ENCODE data around the gene MEIOSIN.
"Not testable (repeated sequence)": the region's sequence is repeated elsewhere in the genome, so short reads cannot be mapped to it uniquely, and the experiment has no call there.

Gene MEIOSIN

DNA sequence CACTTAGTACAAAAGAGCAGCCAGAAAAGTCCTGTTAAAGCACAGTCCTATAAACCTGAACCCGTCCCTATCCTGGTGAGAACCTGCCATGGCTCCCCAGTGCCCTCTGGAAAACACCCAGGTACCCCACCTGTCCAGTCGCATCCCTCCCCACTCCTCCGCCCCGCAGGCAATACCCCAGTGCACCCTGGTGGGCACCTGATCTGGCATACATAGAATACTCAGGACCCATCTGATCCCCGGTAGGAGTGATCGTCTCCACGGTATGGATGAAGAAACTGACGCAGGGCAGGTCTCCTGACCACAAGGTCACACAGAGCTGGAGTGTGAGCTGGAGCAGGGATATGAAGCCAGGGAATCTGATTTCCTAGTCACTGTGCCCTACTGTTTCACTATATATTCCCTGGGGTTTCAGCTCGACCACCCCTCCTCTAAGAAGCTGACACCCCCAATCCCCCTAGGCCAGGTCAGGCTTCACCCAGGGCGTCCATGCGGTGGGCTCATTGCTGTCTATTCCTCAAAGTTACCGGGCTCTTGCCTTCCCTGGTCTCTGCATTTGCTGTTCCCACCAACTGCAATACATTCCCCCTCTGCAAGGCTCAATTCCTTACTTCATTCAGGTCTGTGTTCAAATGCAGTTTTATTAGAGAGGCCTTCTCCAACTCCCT is 15.1 kb upstream of the MEIOSIN start:
- no peak for DNase-seq (ENCODE audit: low read depth)

DNA sequence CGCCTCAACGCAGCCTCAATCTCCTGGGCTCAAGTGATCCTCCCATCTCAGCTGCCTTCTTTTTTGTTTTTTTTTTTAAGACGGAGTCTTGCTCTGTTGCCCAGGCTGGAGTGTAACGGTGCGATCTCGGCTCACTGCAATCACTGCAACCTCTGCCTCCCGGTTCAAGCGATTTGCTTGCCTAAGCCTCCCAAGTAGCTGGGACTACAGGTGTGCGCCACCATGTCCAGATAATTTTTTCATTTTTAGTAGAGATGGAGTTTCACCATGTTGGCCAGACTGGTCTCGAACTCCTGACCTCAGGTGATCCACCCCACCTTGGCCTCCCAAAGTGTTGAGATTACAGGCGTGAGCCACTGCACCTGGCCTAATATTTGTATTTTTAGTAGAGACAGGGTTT is 13.2 kb upstream of the MEIOSIN start:
- DNase-seq (ENCODE audit: low read depth) = not testable (repeated sequence)

DNA sequence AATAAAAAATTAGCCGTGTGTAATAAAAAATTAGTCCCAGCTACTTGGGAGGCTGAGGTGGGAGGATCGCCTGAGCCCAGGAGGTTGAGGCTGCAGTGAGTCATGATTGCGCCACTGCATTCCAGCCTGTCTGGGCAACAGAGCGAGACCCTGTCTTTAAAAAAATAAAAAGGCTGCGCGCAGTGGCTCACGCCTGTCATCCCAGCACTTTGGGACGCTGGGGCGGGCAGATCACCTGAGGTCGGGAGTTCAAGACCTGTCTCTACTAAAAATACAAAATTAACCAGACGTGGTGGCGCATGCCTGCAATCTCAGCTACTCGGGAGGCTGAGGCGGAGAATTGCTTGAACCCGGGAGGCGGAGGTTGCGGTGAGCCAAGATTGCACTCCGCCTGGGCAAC is 4.6 kb upstream of the MEIOSIN start:
- DNase-seq (ENCODE audit: low read depth) = not testable (repeated sequence)

DNA sequence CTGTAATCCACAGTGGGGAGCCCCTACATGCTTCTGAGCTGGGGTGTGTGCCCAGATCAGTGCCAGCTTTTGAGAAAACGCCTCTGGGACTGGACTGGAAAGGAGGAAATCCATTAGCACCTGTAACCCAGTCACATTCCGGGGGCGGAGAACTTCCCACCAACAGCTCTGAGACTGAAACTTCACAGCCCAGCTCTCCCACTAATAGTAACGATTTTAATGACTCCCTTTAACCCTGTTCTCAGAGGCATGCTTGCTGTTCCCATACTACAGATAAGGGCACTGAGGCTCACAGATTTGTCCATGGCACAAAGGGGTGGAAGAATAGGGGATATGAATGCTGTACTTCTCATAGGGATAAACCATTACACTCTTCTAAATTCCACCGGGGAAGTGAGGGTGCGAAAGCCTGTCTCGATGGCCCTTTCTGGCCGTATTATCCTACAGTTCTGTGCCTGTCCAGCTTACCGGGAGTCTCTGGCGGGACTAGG is 3.4 kb upstream of the MEIOSIN start:
- no peak for DNase-seq (ENCODE audit: low read depth)

DNA sequence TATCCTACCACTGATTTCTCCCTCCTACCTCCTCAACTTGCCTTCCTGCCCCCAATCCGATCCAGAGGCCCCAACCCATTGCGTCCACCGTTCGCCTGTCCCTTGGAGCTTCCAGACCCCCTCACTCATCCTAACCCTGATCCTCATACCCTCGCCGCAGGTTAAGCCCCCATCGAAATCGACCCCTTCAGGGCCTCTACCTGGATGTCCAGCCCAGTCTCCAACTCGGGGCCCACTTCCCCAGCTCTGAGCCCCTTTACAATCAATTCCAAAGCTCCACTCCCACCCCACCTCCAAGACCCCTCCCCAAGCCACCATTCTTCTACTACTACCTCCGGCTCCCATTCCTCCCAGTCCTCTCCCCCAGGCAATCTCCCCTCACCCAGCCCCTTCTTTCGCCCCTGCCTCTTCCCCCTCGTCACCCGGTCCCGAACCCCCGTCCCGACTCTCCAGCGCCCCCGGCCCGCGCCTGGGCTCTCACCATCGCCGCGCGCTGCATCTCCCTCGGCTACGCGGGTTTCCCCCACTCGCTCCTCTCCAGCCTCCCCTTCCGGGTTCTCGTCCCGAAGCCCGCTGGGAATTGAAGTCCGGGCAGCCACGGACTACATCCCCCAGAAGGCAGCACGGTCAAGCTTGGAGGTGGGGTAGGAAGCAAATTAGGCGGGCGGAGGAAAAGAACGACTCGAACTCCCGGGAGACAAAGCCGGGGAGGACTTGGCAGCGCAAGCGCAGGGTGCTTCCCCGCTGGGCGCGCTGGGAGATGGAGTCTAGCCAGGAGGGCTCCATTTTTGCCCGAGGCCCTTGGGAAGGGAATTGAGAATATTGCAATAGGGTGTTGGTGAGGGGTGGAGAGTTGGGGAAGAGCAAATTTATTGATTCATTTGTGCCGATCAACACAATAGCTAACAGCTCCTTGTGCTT is 2.6 kb upstream of the MEIOSIN start, which contains the start of gene FBXO46:
FBXO46 (minus strand) TSS at position 529 of the 921 bp plus-strand sequence. CDS start 17,401 bp downstream, outside the sequence.
- DNase-seq (ENCODE audit: low read depth) = peak; percentile 93

DNA sequence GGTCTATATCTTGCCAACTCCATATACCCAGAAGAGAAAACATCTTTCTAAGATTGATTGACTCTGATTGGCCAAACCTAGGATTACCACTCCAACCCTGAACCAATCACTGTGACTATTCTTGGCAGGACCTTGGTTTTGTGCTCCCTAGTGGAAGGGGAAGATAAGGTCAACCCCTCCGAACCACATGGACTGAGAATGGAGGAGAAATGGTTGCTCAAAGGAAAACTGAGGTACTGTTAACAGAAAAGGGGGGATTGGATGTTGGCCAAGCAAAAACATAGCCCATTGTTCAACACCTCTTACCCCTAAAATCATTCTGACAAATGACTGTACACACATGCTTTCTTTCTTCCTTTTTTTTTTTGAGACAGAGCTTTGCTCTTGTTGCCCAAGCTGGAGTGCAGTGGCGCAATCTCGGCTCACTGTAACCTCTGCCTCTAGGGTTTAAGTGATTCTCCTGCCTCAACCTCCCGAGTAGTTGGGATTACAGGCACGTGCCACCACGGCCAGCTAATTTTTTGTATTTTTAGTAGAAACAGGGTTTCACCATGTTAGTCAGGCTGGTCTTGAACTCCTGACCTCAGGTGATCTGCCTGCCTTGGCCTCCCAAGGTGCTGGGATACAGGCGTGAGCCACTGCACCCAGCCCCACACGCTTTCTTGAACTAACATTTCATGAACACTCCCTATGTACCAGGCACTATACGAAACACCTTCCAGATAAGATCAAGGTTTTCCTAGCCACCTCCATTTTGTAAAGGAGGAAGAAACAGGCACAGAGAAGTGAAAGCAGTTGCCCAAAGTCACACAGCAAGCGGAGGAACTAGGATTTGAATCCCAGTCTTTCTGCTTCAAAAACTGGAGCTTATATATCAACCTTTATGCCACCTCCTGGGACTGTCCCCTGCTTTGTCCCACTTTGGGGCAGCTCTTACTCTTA is 6.5 kb downstream of the MEIOSIN start:
- DNase-seq (ENCODE audit: low read depth) = no peak

DNA sequence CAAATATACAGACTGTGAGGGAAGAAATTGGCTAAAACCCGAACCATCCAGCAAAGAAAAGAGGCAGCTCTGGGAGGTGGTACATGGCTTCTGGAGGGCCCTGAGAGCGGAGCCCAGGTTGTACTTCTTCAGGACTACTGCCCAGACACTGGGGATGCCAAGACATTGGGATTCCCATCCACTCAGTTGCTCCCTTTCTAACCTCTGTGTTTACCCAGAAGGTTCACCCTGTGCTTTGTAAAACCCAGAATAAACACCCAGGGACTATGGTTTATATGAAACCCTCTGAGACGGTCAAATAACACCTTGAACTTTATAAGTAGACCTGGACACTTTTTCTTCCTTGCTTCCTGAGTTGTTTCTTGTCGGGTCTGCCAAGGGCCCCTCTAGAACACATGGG is 9.7 kb downstream of the MEIOSIN start:
- no peak for DNase-seq (ENCODE audit: low read depth)

DNA sequence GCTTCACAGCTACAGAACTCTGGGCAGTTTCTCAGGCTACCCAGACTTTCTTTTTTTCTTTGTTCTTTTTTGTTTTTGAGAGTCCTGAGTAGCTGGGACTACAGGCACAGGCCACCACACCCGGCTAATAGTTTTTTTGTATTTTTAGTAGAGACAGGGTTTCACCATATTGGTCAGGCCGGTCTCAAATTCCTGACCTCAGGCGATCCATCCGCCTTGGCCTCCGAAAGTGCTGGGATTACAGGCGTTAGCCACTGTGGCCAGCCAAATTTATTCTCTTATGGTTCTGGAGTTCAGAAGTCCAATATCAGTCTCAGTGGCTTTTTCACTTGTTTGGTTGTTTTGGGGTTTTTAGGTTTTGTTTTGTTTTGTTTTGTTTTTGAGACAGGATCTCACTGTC is 12.4 kb downstream of the MEIOSIN start:
- DNase-seq (ENCODE audit: low read depth) = no peak

DNA sequence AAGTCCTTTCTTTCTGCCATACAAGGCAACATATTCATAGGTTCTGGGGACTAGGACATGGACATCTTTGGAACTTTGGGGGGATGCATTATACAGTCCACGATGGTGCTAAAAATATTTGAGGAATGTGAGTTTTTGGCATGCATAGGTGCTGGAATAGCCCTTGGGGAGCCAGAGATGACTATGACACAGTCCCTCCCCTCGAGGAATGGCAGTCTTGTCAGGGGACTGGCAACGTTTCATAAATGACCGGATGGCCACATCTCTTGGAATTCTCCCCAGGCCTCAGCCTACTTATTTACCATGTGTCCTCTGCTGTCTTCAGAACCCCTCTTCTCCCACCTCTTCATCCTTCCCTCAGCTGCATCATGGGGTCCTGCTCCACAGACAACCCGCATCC is 13.6 kb downstream of the MEIOSIN start:
- DNase-seq (ENCODE audit: low read depth) = no peak

DNA sequence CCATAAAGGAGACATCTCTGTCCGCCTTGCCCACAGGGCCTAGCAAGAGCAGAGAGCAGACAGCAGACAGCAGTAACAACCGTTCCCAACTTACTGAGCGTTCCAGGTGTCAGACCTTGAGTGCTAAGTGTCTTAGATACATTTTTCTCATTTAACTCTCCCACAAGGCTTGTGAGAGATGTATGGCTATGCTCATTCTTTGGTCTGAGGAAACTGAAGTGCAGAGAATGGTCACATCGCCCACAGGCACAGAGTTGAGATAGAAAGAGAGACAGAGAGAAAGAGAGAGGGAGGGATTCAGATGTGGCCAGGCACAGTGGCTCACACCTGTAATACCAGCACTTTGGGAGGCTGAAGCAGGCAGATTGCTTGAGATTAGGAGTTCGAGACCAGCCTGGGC is 14.3 kb downstream of the MEIOSIN start:
- no peak for DNase-seq (ENCODE audit: low read depth)

DNA sequence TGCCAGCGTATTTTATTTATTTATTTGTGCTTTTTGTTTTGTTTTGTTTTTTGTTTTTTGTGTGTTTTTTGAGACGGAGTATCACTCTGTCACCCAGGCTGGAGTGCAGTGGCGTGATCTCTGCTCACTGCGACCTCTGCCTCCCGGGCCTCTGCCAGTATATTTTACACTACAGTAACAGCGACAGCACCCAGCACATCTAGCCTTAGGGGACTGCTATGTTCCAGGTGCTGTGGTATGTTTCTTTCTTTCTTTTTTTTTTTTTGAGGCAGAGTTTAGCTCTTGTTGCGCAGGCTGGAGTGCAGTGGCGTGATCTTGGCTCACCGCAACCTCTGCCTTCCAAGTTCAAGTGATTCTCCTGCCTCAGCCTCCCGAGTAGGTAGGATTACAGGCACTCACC is 18.2 kb downstream of the MEIOSIN start:
- not testable (repeated sequence) for DNase-seq (ENCODE audit: low read depth)

DNA sequence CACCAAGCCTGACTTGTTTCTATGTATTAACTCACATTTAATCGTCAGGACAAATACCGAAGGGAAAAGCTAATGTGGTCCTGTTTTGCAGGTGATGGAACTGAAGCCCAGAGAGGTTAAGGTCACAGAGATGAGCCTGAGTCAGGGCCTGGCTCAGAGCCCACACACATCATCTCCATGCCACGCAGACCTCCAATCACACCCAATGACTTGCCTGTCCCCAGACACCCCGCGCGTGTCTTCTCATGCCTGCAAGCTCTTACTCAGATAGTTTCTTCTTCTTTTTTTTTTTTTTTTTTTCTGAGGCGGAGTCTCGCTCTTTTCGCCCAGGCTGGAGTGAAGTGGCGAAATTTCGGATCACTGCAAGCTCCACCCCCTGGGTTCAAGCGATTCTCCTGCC is 19.4 kb downstream of the MEIOSIN start:
- DNase-seq (ENCODE audit: low read depth) = no peak

DNA sequence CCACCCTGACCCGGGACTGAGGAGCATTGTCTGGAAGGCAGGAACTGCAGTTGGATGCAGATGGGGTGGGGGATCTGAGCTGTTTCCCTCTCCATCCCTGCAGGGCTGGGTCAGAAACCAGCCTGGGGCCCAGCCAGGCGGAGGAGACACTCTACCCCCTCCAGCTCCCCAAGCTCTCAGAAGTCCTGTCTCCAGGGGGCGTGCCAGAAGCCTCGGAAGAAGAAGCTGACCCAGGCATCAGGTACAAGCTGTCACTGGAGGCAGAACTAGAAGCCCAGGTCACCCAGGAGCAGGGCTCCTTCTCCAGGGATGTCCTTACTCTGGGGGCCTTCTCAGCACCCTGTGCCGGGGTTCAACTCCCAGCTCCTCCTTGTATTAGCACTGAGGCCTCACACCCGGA is 20.3 kb downstream of the MEIOSIN start:
- DNase-seq (ENCODE audit: low read depth) = no peak

DNA sequence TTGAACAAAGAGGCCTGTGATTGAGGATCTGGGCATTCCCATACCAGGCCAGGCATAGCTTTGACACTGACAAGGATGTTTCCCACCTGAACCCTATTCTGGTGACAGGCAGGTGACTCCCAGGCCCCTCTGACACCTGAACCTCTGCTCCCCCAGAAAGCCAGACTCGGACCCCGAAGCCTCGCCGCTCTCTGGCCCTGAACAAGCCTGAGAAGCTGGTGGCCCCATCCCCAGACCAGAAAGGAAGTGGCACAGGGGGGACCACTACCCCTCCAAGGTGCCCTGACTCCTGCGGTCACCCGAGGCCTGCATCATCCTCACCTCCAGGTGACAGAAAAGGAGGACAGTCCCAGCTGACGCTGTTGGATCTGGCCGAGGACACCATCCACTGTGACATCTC is 21.1 kb downstream of the MEIOSIN start:
- no peak for DNase-seq (ENCODE audit: low read depth)

DNA sequence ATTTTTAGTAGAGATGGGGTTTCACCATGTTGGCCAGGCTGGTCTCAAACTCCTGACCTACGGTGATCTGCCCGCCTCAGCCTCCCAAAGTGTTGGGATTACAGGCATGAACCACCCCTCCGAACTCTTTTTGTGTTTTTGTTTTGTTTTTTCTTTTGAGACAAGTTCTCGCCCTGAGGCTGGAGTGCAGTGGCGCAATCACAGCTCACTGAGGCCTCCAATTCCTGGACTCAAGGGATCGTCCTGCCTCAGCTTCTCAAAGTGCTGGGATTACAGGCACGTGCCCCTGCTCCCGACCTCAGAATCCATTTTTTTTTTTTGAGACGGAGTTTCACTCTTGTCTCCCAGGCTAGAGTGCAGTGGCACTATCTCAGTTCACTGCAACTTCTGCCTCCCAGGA is 24.5 kb downstream of the MEIOSIN start:
- DNase-seq (ENCODE audit: low read depth) = no peak

DNA sequence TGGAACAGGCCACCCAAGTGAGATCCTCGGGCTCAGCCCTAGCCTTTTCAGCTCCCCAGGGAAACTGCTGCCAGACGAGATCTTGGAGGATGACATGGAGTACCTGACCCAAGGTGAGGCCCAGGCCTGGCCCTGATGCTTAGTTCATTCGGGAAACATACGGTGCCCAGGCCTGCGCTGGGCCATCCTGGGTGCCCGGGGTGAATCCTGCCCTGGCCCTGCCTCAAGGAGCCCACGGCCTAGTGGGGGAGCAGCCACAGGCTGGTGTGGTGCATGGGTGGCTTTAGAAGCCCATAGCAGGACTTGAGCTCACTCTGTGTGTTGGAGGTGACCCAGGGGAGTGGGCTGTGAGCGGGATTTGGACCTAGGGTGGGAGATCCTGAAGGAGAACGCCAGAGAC is 25.7 kb downstream of the MEIOSIN start:
- no peak for DNase-seq (ENCODE audit: low read depth)

DNA sequence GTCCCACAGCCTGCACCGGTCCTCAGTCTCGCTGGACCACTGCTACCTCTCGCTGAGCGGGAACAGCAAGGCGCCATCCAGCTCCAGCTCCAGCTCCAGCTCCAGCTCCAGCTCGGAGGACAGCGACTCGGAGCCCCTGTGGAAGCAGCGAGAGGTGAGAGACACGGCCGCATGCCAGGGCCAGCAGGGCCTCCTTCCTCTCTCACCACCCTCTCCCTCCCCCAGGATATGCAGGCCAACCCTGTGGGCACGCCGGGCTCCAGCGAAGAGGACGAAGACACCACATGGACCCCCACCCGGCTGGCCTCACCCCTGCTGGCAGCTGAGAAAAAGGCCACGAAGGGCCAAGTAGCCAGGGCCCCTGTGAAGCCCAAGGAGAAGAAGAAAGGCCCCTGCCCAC is 28.5 kb downstream of the MEIOSIN start:
- no peak for DNase-seq (ENCODE audit: low read depth)

DNA sequence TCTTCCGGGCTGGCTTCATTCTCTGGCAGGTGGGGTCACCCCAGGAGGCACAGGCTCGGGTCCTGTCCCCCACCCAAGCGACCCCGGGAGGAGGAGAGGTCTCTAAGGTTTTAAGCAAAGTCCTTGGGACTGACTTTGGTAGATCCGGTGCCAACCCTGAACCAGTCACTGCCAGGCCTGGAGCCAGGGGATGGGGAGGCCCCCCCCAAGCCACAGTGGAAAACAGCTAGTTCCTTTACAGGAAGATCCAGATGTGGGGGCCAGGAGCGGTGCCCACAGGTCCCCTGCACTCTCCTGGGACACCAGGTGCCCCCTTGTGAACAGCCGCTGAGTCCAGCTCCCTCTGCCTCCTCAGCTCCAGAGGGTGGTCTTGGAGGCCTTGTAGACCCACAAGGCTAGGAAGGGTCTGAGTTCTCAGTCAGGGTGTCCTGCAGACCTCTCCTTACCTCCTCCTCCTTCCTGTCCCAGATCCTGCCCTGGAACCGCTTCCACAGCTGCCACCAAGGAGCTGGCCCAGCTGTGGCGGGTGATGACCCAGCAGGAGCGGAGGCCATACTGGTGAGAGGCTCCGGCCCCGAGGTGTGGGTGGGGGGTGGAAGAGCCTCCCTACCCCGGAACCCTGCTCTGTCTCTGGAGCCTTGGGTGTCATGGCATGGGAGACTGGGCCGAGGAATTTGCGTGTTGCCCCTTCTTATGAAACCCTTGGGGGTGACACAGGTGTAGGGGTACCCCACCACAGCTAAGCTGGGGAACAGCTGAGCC is 29.8 kb downstream of the MEIOSIN start:
- DNase-seq (ENCODE audit: low read depth) = no peak

DNA sequence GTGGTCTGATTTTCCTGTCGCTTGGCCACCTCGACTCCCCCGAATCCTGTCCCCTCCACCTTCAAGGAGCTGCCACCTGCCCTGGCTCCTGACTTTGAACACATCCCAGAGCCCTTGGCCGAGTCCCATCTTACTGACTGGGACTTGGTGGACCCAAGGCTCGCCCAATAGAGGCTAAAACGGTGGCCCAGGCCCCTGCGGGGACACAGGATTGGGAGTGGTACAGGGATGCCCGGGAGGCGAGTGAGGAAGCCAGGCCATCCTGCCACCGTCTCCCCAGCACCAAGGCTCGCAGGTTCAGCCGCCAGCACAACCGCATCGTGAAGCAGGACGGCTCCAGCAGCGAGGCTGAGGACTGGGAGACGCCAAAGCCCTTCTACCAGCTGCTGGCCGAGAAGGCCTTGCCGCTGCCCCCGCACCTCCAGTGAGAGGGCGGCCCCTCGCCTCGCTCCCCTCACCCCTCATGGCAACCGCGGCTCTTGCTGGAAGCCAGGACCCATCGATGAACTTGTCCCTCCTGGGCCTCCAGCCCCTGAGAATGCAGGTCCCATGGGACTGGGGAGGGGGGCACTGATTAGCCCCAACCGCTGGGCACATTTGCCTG is 30.6 kb downstream of the MEIOSIN start:
- DNase-seq (ENCODE audit: low read depth) = no peak

DNA sequence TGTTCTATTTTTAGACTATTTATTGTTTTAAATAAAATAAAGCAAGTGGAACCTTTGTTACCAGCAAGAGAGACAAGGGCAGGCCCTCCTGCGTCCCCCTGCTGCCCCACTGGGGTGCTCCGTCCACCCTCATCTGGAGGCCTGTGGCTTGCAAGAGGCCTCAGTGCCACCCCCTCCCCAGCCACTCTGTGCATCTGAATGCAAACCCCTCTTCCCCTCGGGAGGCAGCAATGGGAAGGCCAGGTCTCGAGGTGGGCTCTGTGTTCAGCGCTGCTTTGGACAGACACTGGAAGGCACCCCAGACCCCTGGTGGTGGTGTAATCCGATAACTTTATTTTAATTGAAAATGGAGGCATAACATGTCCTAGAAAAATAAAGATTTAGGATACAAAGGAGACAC is 31.2 kb downstream of the MEIOSIN start:
- DNase-seq (ENCODE audit: low read depth) = no peak
